NCI-H1105 (cell line): ENCODE results near the gene DCTN2.
"Not testable (repeated sequence)": the region's sequence is repeated elsewhere in the genome, so short reads cannot be mapped to it uniquely, and the experiment has no call there.

Experiments used
- DNase-seq: peaks from one replicate; lab custom pipeline; 2025; lab: John Stamatoyannopoulos, UW

Gene DCTN2

DNA sequence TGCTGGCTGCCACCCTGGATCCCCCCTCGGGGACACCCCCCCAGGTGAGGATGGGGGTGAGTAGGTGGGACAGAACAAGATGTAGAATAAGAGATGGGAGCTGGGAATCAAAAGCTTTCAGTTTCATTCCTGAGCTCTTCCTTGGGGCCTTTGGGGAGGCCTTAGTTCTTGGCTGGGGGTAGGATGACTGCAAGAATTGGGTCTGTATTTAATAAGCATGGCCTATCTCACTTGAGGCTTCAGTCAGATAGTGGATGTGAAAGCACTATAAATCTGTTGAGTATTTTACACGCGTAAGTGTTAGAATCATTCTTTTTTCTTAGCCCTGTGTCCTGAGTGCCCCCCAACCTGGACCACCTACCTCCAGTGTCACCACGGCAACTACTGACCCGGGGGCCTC, 19.8 kb downstream of the DCTN2 start:
- DNase-seq: no peak

DNA sequence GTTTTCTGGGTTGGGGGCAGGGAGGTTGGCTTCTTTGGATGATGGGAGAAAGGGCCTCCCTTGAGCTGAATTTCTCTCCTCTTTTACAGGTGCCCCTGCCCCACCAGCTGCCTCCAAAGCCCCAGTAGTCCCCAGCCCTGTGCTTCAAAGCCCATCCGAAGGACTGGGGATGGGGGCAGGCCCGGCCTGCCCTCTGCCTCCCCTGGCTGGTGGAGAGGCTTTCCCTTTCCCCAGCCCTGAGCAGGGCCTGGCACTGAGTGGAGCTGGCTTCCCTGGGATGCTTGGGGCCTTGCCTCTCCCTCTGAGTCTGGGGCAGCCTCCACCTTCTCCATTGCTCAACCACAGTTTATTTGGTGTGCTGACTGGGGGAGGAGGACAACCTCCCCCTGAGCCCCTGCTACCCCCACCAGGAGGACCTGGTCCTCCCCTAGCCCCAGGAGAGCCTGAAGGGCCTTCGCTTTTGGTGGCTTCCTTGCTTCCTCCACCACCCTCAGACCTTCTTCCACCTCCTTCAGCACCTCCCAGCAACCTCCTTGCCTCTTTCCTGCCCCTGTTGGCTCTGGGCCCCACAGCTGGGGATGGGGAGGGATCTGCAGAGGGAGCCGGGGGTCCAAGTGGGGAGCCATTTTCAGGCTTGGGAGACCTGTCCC, 20.4 kb downstream of the DCTN2 start:
- DNase-seq: no peak

DNA sequence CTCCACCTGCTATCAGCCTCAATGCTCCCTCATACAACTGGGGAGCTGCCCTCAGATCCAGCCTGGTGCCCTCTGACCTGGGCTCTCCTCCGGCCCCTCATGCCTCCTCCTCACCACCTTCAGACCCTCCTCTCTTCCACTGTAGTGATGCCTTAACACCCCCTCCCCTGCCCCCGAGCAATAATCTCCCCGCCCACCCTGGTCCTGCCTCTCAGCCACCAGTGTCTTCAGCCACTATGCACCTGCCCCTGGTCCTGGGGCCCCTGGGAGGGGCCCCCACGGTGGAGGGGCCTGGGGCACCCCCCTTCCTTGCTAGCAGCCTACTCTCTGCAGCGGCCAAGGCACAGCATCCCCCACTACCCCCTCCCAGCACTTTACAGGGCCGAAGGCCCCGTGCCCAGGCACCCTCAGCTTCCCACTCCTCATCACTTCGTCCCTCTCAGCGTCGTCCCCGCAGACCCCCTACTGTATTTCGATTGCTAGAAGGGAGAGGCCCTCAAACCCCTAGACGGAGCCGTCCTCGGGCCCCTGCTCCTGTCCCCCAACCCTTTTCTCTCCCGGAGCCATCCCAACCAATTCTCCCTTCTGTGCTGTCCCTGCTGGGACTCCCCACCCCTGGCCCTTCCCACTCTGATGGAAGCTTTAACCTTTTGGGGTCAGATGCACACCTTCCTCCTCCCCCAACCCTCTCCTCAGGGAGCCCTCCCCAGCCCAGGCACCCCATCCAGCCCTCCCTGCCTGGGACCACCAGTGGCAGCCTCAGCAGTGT, 21.2 kb downstream of the DCTN2 start:
- no peak for DNase-seq

GRCh38 chr12:57524814-57525614, 22.0 kb downstream of the DCTN2 start:
- DNase-seq: no peak

GRCh38 chr12:57523706-57524614, 23.0 kb downstream of the DCTN2 start:
- no peak for DNase-seq

- DNase-seq: no peak
Observed at GRCh38 chr12:57522887-57523705, 23.9 kb downstream of the DCTN2 start.

DNA sequence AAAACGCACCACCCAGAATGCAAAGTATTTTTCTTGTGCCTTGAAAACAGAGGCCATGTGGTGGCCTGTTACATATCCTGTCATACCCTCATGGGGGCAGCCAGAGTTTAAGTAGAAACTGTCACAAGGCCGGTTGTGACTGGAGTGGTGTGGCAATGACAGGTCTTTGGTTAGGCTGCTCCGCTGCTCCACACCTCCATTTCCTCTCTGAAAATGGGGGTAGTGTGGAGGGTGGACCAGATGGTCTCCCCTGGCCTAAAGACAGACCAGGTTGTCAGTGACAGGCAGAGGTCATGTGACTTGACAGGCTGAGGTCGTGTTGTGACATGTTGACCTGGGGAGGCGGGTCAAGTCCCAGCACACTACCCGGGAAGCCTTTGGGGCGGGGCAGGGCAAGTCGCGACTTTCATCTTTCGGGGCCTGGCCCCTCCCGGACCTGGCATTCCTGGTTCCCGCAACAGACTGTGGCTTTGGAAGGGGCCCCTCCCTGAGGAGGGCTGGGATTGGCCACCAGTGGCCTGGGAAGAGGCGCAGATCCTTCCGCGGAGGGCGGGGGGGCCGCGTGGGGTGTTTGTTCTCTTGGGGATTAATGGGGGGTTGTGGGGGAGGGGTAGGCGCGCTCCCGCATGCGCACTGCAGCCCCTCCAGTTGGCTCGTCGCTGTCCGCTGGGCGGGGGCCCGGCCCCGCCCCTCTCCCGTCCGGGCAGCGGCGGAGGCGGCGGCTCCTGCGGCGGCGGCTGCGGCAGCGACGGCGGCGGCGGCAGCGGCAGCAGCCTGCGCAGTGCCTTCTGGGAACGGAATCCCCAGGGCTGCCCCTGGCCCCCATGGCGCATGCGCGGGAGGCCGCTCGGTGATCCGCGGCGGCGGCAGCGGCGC, 24.7 kb downstream of the DCTN2 start, which contains the start of gene MBD6:
Gene MBD6, plus strand, starts transcription at position 814 of the 876 bp plus-strand sequence. CDS start 1,480 bp downstream, outside the sequence.
- peak; percentile 79 for DNase-seq

GRCh38 chr12:57521525-57522010, 25.4 kb downstream of the DCTN2 start:
- DNase-seq: no peak

- DNase-seq: peak; percentile 90
Observed at GRCh38 chr12:57520053-57520818, 26.8 kb downstream of the DCTN2 start, which contains the start of gene DDIT3. TSS of gene DDIT3 (minus strand) at chr12:57520514. CDS start at chr12:57517406, 3,108 bp downstream.

- DNase-seq: no peak
Observed at GRCh38 chr12:57519796-57520052, 27.3 kb downstream of the DCTN2 start.

DNA sequence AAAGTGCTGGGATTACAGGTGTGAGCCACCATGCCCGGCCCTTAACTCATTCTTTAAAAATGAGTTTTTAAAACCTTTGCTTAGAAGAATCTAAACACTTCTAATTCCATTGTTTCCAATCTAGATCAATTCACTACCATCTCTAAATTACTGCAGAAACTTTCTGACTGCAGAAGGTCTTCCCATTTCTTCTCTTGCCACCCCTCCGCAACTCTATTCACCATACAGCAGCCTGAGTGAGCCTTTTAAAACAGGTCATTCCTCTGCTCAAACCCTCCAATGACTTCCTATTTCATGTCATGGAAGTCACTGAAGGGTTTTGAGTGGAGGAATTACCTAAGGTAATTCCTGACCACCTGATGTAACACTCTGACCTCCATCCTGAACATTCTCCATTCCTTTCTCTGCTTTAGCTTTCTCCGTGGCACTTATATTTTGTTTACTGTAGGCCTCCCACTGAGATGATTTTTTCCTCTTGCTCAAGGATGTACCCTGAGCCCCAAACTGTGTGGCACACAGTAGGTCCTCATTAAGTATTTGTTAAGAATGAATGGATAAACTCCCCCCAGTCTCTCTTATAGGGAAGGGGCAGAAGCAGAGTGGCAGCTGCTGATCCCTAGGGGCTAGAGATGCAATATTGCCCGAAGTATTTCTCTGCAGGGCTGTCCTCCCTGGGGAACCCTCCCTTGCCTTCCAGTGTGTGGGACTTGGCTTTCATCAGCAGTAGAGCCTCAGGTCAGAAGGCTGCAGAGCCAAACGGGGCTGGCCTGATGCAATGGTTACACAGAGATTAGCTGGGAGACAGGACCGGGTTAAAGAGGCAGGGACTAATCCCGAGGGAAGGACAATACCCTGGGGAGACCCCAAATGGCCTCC, 27.8 kb downstream of the DCTN2 start:
- DNase-seq: no peak

- DNase-seq: no peak
Observed at GRCh38 chr12:57518176-57518919, 28.6 kb downstream of the DCTN2 start.

DNA sequence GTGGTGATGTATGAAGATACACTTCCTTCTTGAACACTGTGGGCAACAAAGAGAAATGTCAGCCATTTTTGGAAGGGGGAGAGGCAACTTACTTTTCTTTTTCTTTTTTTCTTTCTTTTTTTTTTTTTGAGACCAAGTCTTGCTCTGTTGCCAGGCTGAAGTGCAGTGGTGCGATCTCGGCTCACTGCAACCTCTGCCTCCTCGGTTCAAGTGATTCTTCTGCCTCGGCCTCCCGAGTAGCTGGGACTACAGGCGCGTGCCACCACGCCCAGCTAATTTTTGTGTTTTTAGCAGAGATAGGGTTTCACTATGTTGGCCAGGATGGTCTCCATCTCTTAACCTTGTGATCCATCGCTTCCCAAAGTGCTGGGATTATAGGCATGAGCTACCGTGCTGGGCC, 29.3 kb downstream of the DCTN2 start:
- not testable (repeated sequence) for DNase-seq

DNA sequence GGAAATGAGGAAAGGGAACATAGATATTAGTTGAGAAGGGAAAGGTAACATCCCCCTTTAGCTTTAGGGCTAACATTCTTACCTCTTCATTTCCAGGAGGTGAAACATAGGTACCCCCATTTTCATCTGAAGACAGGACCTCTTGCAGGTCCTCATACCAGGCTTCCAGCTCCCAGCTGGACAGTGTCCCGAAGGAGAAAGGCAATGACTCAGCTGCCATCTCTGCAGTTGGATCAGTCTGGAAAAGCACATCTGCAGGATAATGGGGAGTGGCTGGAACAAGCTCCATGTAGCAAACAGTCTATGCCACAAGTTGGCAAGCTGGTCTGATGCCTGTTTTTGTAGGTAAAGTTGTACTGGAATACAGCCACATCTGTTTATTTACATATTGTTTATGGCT, 29.8 kb downstream of the DCTN2 start:
- DNase-seq: no peak

DNA sequence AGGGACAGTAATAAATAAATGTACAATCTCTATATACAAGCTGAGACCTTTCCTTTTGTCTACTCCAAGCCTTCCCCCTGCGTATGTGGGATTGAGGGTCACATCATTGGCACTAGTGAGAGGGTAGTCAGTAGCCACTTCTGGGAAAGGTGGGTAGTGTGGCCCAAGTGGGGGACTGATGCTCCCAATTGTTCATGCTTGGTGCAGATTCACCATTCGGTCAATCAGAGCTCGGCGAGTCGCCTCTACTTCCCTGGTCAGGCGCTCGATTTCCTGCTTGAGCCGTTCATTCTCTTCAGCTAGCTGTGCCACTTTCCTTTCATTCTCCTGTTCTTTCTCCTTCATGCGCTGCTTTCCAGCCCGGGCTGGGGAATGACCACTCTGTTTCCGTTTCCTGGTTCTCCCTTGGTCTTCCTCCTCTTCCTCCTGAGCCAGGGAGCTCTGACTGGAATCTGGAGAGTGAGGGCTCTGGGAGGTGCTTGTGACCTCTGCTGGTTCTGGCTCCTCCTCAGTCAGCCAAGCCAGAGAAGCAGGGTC, 30.3 kb downstream of the DCTN2 start:
- no peak for DNase-seq

DNA sequence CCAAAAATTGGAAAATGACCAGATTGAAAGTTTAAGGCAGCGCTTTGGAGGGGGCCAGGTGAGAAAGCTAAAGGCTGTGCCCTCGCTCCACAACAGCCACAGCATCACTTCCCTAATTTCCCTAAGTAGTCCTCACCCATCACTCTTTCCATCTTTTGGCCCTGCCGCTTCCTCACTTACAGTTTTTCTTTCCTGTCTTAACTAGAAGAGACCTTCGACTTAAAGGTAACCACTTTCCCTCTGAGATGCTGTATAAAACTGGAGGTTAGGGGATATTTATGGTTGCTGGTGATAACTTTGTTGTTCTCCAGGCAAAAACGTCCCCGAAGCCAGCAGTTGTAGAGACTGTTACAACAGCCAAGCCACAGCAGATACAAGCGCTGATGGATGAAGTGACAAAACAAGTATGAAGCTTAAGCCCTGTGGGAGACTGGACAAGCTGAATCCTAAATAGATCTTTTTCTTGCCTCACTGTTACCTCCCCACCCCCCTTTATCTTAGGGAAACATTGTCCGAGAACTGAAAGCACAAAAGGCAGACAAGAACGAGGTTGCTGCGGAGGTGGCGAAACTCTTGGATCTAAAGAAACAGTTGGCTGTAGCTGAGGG, 31.0 kb downstream of the DCTN2 start:
- no peak for DNase-seq
